Fibroblast of the aortic adventitia (primary cell): ENCODE data around the gene CALR. TPM values are rescaled to one million over a fixed set of nuclear protein-coding genes. Genes with fewer than 3 reads are reported as not detected.

ENCODE experiments used
- DNase-seq: peaks from one replicate; pipeline ENCODE4 v3.0.0-alpha.2; 2010; ENCODE audit warnings: low read depth
- H3K4me3 ChIP-seq: 2 replicates; pipeline ENCODE4 v1.5.1; 2011; ENCODE audit warnings: low read depth, mild to moderate bottlenecking, control low read depth, low read length, moderate library complexity
- small RNA-seq: library from RNA; depleted of rRNA; stranded (forward); fragments of <200 nt; gene quantifications from one replicate; pipeline ENCODE3, GENCODE V24; 2012
- total RNA-seq: library from RNA; depleted of rRNA; stranded (reverse); fragments of >200 nt; gene quantifications from 2 replicates; pipeline ENCODE4 v1.2.3, GENCODE V29; 2012; ENCODE audit warnings: low replicate concordance
- TF ChIP-seq, protein P1 (sequence below): IDR thresholded peaks from 2 replicates; pipeline ENCODE4 v1.5.1; 2011; ENCODE audit warnings: mild to moderate bottlenecking, low read length, control low read depth, inconsistent platforms; ENCODE audit not compliant: insufficient read depth

CALR gene
- total RNA-seq, 1 donor, result 1,776 TPM

DNA sequence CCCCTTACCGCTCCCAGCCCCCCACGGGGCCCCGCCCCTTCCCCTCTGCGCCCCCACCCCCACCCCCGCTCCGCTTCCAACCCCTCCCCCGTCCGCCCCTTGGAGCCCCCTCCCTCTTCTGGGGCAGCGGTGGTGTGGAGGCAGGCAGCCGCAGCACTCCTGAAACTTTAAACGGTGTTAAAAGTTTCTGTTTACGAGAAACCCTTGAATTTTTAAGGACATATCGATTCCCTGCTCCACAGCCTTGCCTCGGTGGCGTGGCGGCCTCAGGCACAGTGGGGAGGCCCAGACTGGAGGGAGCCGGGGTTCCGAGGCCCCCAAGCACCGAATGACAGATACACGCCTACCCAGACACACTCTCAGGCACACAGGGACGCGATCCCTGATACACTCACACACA lies 52.0 kb downstream of the CALR start:
- no peak for DNase-seq
- TF ChIP-seq, protein P1, sequence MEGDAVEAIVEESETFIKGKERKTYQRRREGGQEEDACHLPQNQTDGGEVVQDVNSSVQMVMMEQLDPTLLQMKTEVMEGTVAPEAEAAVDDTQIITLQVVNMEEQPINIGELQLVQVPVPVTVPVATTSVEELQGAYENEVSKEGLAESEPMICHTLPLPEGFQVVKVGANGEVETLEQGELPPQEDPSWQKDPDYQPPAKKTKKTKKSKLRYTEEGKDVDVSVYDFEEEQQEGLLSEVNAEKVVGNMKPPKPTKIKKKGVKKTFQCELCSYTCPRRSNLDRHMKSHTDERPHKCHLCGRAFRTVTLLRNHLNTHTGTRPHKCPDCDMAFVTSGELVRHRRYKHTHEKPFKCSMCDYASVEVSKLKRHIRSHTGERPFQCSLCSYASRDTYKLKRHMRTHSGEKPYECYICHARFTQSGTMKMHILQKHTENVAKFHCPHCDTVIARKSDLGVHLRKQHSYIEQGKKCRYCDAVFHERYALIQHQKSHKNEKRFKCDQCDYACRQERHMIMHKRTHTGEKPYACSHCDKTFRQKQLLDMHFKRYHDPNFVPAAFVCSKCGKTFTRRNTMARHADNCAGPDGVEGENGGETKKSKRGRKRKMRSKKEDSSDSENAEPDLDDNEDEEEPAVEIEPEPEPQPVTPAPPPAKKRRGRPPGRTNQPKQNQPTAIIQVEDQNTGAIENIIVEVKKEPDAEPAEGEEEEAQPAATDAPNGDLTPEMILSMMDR, result no peak

DNA sequence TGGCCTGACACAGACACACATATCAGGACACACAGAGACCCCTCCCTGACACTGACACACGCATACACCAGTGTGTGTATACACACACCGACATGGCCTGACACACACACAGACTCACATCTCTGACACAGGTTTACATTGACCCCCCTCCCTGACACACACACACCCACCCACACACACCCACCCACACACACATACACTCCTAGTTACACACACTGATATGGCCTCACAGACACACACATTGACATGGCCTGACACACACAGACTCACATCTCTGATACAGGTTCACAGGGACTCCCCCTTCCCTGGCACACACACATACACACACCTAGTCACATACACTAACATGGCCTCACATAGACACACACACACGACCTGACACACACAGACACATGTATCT lies 52.4 kb downstream of the CALR start:
- TF ChIP-seq, protein P1, result no peak
- no peak overlapping the region for H3K4me3 ChIP-seq
- no peak for DNase-seq

More for the DNA sequence above, 52.0 kb downstream of the CALR start:
- H3K4me3 ChIP-seq, result no peak overlapping the region

DNA sequence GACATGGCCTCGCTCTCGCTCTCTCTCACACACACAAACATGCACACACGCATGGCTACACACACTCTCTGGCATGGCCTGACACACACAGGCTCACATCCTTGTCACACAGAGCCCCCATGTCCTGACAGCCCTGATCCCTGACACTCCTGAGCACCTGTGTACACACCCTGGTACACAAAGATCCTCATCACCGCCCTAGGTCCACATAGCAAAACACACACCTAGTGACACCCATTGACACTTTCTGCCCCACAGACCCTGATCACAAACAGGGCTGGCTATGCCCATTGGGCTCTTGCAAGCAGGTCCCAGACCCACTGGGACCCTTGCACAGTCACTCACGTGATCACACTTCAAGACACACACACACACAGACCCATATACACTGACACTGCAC lies 52.9 kb downstream of the CALR start:
- DNase-seq, result no peak
- TF ChIP-seq, protein P1, result no peak
- no peak overlapping the region for H3K4me3 ChIP-seq

DNA sequence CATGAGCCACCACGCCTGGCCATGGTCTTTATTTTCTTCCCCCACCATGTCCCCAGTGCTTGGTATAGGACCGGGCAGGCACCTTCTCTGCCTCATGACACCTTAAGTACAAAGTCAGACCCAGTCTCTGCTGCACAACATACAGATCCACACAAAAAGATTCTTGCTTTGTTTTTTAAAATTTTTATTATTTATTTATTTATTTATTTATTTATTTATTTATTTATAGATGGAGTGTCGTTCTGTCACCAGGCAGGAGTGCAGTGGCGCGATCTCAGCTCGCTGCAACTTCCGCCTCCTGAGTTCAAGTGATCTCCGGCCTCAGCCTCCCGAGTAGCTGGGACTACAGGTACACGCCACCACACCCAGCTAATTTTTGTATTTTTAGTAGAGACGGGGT lies 54.3 kb downstream of the CALR start:
- no peak for DNase-seq
- no peak overlapping the region for H3K4me3 ChIP-seq
- TF ChIP-seq, protein P1, result no peak

DNA sequence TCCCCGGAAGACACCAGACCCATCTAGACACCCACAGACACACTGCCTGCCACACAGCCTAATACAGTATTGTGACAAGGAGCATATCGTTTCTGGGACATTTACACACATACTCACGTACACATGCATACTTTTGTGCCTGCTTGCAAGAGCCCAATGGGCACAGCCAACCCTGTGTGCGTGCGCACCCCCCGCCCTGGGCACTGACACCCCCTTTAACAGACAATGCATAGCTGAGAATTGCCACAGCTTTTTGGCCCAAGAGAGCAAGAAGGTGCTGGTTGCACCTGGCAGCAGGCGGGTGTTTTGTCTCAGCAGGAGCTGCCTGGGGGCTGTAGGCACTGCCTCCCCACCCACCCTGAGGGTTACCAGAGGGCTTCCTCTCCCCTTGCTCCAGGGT lies 55.2 kb downstream of the CALR start:
- TF ChIP-seq, protein P1, result no peak
- H3K4me3 ChIP-seq, result no peak overlapping the region
- DNase-seq, result no peak

Small RNA genes lying within 50 kb of the gene (small RNA-seq; reads per million reads assigned to genes)
- gene MIR5695, result not detected
- not detected for gene MIR6515

Other genes starting within 250 kb of the CALR start
- 7.2 and 8.9 TPM in 2 replicates for gene FBXW9, start 242.0 kb upstream of the CALR start, total RNA-seq
- 39.4 and 57.3 TPM in 2 replicates for gene TNPO2, start 214.7 kb upstream of the CALR start, total RNA-seq
- gene TRIR, start 203.9 kb upstream of the CALR start, total RNA-seq, result 145 and 172 TPM in 2 replicates
- gene GET3, start 201.1 kb upstream of the CALR start, total RNA-seq, result 61.2 and 84.5 TPM in 2 replicates
- not detected in 2 replicates for gene BEST2, start 186.8 kb upstream of the CALR start, total RNA-seq
- 15.5 and 31.2 TPM in 2 replicates for gene HOOK2, start 163.1 kb upstream of the CALR start, total RNA-seq
- 87.9 and 263 TPM in 2 replicates for gene JUNB, start 147.1 kb upstream of the CALR start, total RNA-seq
- 66.7 and 163 TPM in 2 replicates for gene PRDX2, start 136.8 kb upstream of the CALR start, total RNA-seq
- not detected in 2 replicates for gene THSD8, start 136.5 kb upstream of the CALR start, total RNA-seq
- gene RNASEH2A, start 132.0 kb upstream of the CALR start, total RNA-seq, result 12.8 and 37.4 TPM in 2 replicates
- not detected in 2 replicates for gene RTBDN, start 104.0 kb upstream of the CALR start, total RNA-seq
- under 0.01 and 1.1 TPM in 2 replicates for gene MAST1, start 100.1 kb upstream of the CALR start, total RNA-seq
- 22.7 and 23.4 TPM in 2 replicates for gene DNASE2, start 57.2 kb upstream of the CALR start, total RNA-seq
- gene KLF1, start 51.4 kb upstream of the CALR start, total RNA-seq, result not detected in 2 replicates
- 20.5 and 24.4 TPM in 2 replicates for gene GCDH, start 47.4 kb upstream of the CALR start, total RNA-seq
- 0.54 TPM in 1 of 2 replicates, not detected in the other for gene SYCE2, start 19.3 kb upstream of the CALR start, total RNA-seq
- gene FARSA, start 4.9 kb upstream of the CALR start, total RNA-seq, result 39.1 and 44.3 TPM in 2 replicates
- 76.8 and 101 TPM in 2 replicates for gene RAD23A, start 7.3 kb downstream of the CALR start, total RNA-seq
- gene GADD45GIP1, start 18.6 kb downstream of the CALR start, total RNA-seq, result 23.0 and 38.8 TPM in 2 replicates
- gene DAND5, start 31.0 kb downstream of the CALR start, total RNA-seq, result 0.18 TPM in 1 of 2 replicates, not detected in the other
- 68.0 and 160 TPM in 2 replicates for gene NFIX, start 56.9 kb downstream of the CALR start, total RNA-seq
- gene LYL1, start 164.2 kb downstream of the CALR start, total RNA-seq, result 0.63 and 1.4 TPM in 2 replicates
- gene TRMT1, start 178.1 kb downstream of the CALR start, total RNA-seq, result 19.2 and 23.9 TPM in 2 replicates
- gene NACC1, start 179.7 kb downstream of the CALR start, total RNA-seq, result 11.5 and 51.2 TPM in 2 replicates
- 62.7 and 122 TPM in 2 replicates for gene STX10, start 211.8 kb downstream of the CALR start, total RNA-seq
- gene IER2, start 211.8 kb downstream of the CALR start, total RNA-seq, result 20.3 and 43.5 TPM in 2 replicates